Gastrocnemius medialis (tissue), 4 donors: Measurements from ENCODE around the gene HPS1. TPM values are rescaled to one million over a fixed set of nuclear protein-coding genes. Genes with fewer than 3 reads are reported as not detected.

Source experiments
- ATAC-seq, 2 donors: fragments of 150-250 bp; one replicate each; pipeline ENCODE4 v1.9.1; 2016
- DNase-seq, 2 donors: peaks; one replicate each; pipeline ENCODE4 v3.0.0-alpha.2; 2019
- H3K27ac ChIP-seq, 4 donors: fragments of 200-600 bp; sonication (generic); 1 replicate in 1 of 4; 2 replicates in 3 of 4; pipeline ENCODE4 v1.5.1; 2016 to 2018; ENCODE audit warnings: mild to moderate bottlenecking in 2 of 4, moderate library complexity in 1 of 4
- H3K27me3 ChIP-seq, 3 donors: fragments of 200-600 bp; sonication (generic) in 2 of 3; 1 replicate in 1 of 3; 2 replicates in 2 of 3; pipeline versions ENCODE4 v1.5.1 to v1.6.0; 2016 to 2019; ENCODE audit warnings: mild to moderate bottlenecking in 1 of 3, moderate library complexity in 1 of 3
- H3K36me3 ChIP-seq, 2 donors: fragments of 200-600 bp; sonication (generic) in 1 of 2; one replicate each; pipeline ENCODE4 v1.5.1; 2017 to 2018
- H3K4me1 ChIP-seq, 2 donors: fragments of 200-600 bp; sonication (generic) in 1 of 2; one replicate each; pipeline ENCODE4 v1.5.1; 2016 to 2017; ENCODE audit warnings: mild to moderate bottlenecking in 2 of 2
- H3K4me3 ChIP-seq, 4 donors: fragments of 200-600 bp; sonication (generic) in 3 of 4; 1 replicate in 1 of 4; 2 replicates in 3 of 4; pipeline ENCODE4 v1.5.1; 2016 to 2019; ENCODE audit warnings: mild to moderate bottlenecking in 2 of 4
- H3K9me3 ChIP-seq, 3 donors: fragments of 200-600 bp; sonication (generic) in 2 of 3; 1 replicate in 1 of 3; 2 replicates in 2 of 3; pipeline ENCODE4 v1.5.1; 2016 to 2019
- POLR2A ChIP-seq, 2 donors: fragments of 450-650 bp; IDR thresholded peaks; one replicate each; pipeline ENCODE4 v1.6.1; 2017; ENCODE audit warnings: antibody characterized with exemption in 2 of 2, mild to moderate bottlenecking in 2 of 2, moderate library complexity in 2 of 2
- in situ Hi-C, 4 donors: fragments of 200-750 bp; cut with MboI; loops; one replicate each; pipeline versions ENCODE4 v1.15.0 to v1.8.0; 2017; ENCODE audit warnings: low sequenced_read_pairs in 4 of 4
- intact Hi-C: fragments of 100-400 bp; cut with DNase I; formaldehyde crosslinking; loops from one replicate; pipeline ENCODE4 v1.15.1; 2023; ENCODE audit warnings: low total_unique reads
- total RNA-seq, 4 donors: library from RNA; depleted of rRNA; stranded (reverse); fragments of >200 nt; gene quantifications; one replicate each; pipeline versions ENCODE4 v1.1.0 to v1.2.3, GENCODE V29; 2016
- TF ChIP-seq, protein P1 (sequence below), 5 experiments: fragments of 450-650 bp in 3 of 5; fragments of 200-600 bp in 2 of 5; sonication (generic) in 2 of 5; IDR thresholded peaks in 4 of 5; conservative IDR thresholded peaks in 1 of 5; 1 replicate in 4 of 5; 2 replicates in 1 of 5; pipeline ENCODE4 v1.5.1; 2016 to 2019; ENCODE audit warnings: antibody characterized with exemption in 5 of 5, mild to moderate bottlenecking in 3 of 5, moderate library complexity in 3 of 5

HPS1 gene
- total RNA-seq, 4 donors from 2014 or later, result 10.6 to 26.0 (median 18.3) TPM

DNA sequence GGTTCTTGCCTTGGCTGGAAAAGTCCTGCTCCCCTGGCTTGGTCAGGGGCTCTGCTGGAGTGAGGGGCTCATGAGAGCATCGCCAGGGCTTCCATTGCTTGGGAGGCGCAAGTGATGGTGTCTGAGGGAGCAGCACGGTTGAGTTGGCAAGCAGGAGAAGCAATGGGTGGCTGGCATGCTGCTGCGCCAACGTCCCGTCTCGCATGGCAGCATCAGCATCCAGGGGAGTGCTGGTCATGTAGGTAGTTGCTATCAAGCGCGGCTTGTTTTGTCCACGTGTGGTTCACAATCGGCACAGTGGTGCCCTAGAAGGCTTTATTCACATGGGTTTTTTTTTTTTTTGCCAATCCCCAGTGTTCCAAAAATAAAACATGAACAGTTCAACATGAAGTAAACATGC lies 35.6 kb downstream of the HPS1 start:
- Histone ChIP-seq H3K36me3 (no peaks in the 10 kb centered on the region), H3K27ac (peak overlapping the region in 3 of 4 donors; percentile 41 to 80 (median 56)), H3K9me3 (no peaks in the 10 kb centered on the region), H3K4me1 (peaks cover 31 to 55% of the 10 kb centered on the region in 2 donors), H3K27me3 (no peaks in the 10 kb centered on the region), H3K4me3 (no peak overlapping the region)
- no peak for TF ChIP-seq POLR2A (IDR thresholded peaks at IDR 0.05)
- TF ChIP-seq, protein P1, sequence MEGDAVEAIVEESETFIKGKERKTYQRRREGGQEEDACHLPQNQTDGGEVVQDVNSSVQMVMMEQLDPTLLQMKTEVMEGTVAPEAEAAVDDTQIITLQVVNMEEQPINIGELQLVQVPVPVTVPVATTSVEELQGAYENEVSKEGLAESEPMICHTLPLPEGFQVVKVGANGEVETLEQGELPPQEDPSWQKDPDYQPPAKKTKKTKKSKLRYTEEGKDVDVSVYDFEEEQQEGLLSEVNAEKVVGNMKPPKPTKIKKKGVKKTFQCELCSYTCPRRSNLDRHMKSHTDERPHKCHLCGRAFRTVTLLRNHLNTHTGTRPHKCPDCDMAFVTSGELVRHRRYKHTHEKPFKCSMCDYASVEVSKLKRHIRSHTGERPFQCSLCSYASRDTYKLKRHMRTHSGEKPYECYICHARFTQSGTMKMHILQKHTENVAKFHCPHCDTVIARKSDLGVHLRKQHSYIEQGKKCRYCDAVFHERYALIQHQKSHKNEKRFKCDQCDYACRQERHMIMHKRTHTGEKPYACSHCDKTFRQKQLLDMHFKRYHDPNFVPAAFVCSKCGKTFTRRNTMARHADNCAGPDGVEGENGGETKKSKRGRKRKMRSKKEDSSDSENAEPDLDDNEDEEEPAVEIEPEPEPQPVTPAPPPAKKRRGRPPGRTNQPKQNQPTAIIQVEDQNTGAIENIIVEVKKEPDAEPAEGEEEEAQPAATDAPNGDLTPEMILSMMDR (IDR thresholded peaks at IDR 0.05 in 4 of 5, conservative IDR thresholded peaks at IDR 0.05 in 1 of 5), result no peak
- ATAC-seq (no peak), DNase-seq (no peak)
- intact Hi-C loops (loop anchor here (5.0 kb wide), 1 partner anchor 144 kb away; the partner anchor contains the start of gene LOXL4), in situ Hi-C loops (no loop called here)

DNA sequence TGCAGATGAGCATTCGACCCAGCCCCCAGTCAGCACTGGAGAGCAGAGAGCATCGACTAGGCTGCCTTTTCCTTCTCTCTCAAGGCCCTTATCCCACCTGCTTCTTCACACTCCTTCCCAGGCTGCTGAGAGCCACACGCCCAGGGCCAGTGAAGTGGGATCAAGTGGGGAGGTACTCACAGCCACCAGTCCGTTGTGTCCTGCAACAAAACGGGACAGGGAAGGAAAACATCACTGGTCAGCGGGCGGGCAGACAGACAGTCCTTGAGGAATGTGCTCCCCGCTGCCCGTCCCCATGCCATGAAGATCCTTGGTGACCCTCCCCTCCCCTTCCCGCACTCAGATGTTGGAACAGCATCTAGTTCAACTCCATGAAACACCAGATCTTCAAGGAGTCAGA lies 36.0 kb downstream of the HPS1 start:
- intact Hi-C loops (loop anchor here (5.0 kb wide), 1 partner anchor 143 kb away; the partner anchor contains the start of gene LOXL4), in situ Hi-C loops (no loop called here)
- Histone ChIP-seq H3K4me3 (no peak overlapping the region), H3K36me3 (no peaks in the 10 kb centered on the region), H3K27me3 (no peaks in the 10 kb centered on the region), H3K27ac (peak overlapping the region in 2 of 4 donors; percentile 56 to 80), H3K9me3 (no peaks in the 10 kb centered on the region), H3K4me1 (peaks cover 31 to 52% of the 10 kb centered on the region in 2 donors)
- ATAC-seq (no peak), DNase-seq (no peak)
- TF ChIP-seq POLR2A (IDR thresholded peaks at IDR 0.05), result no peak

DNA sequence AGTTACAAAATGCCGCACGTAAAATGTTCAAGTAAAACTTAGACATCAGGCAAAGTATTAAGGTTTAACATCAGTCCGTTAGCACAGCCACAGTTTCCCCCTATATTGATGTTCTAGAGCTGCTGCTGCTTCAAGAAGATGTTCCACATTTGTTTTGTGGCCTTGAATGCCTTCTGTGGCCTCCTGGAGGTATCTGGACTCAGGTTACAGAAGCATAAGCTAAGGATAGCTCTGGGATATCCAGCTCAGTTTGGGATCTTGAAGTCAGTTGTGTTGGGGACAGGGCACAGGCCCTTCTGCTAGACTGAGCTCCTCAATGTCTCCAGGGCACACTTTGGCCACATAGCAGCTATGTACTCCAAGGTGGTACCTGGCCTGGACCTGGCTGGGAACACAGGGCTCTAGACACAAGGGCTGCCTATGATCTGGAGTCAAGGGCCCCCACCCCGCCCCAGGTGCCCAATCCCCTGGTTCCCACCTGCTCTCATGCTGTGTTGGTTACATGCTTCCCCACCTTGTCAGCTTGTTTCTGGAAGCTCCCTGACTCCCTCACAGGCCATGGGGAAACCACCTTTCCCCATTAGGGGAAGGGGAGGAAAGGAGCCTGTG lies 36.5 kb downstream of the HPS1 start:
- ATAC-seq (peak in 1 of 2 donors; percentile 62), DNase-seq (no peak)
- H3K4me1 ChIP-seq, result peaks cover 27 to 49% of the 10 kb centered on the region in 2 donors
- peak overlapping the region in 3 of 4 donors; percentile 25 to 80 (median 56) for H3K27ac ChIP-seq
- TF ChIP-seq, protein P1 (IDR thresholded peaks at IDR 0.05 in 4 of 5, conservative IDR thresholded peaks at IDR 0.05 in 1 of 5), result no peak
- TF ChIP-seq POLR2A (IDR thresholded peaks at IDR 0.05), result no peak
- no peaks in the 10 kb centered on the region for H3K9me3 ChIP-seq
- intact Hi-C loops (loop anchor here (5.0 kb wide), 1 partner anchor 143 kb away; the partner anchor contains the start of gene LOXL4), in situ Hi-C loops (no loop called here)
- H3K4me3 ChIP-seq, result no peak overlapping the region
- no peaks in the 10 kb centered on the region for H3K36me3 ChIP-seq
- H3K27me3 ChIP-seq, result no peaks in the 10 kb centered on the region

DNA sequence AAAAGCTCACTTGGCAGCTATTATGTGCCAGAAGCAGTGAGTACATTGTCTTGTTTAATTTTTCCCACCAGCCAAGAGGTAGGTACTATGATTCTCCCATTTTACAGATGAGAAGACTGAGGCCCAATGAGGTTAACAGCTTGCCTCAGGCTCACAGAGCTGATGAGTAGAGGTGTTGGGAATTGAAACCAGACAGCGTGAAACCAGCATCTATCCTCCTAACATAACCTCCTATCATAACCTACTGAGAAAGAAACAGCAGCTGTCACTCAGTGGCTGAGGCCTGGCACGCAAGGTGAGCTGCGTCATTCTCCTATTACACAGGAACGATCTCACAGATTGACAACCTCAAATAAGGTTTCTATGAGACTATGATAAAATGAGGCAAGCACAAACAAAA lies 37.9 kb downstream of the HPS1 start:
- no peak for DNase-seq
- Histone ChIP-seq H3K4me3 (no peak overlapping the region), H3K27ac (peak overlapping the region in 2 of 4 donors; percentile 34 to 80), H3K9me3 (no peaks in the 10 kb centered on the region), H3K4me1 (peaks cover 13 to 42% of the 10 kb centered on the region in 2 donors), H3K36me3 (no peaks in the 10 kb centered on the region), H3K27me3 (no peaks in the 10 kb centered on the region)
- peak in 1 of 2 donors; percentile 28 for ATAC-seq
- TF ChIP-seq POLR2A (IDR thresholded peaks at IDR 0.05), result no peak
- TF ChIP-seq, protein P1 (IDR thresholded peaks at IDR 0.05 in 4 of 5, conservative IDR thresholded peaks at IDR 0.05 in 1 of 5), result no peak
- in situ Hi-C loops, result no loop called here
- intact Hi-C loops, result no loop called here

DNA sequence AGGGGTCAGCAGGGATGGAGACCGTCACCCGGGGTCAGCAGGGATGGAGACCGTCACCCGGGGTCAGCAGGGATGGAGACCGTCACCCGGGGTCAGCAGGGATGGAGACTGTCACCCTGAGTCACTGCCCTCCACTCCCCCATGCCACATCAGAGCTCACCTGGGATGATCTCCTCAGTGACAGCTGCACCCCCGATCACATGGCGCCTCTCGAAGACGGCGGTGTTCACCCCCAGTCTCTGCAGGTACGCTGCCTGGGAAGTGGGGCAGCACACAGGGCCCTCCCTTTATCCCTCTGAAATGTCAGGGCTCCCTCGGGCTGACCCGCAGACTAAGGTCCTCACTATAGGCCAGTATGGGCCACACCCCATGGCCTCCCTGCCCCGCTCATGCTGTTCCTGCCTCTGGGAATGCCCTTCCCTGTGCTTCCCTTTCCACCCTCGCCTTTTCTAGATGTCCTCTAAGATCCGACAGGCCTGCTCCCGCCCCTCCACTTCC lies 38.9 kb downstream of the HPS1 start:
- Histone ChIP-seq H3K27ac (no peak overlapping the region), H3K36me3 (no peaks in the 10 kb centered on the region), H3K27me3 (no peaks in the 10 kb centered on the region), H3K9me3 (no peaks in the 10 kb centered on the region), H3K4me3 (no peak overlapping the region), H3K4me1 (peaks cover 12 to 42% of the 10 kb centered on the region in 2 donors)
- in situ Hi-C loops (no loop called here), intact Hi-C loops (no loop called here)
- ATAC-seq (no peak), DNase-seq (no peak)
- TF ChIP-seq, protein P1 (IDR thresholded peaks at IDR 0.05 in 4 of 5, conservative IDR thresholded peaks at IDR 0.05 in 1 of 5), result no peak
- TF ChIP-seq POLR2A (IDR thresholded peaks at IDR 0.05), result no peak
